GM18907 (cell line): ENCODE results near the gene LILRB3.
"Not testable (repeated sequence)": the region's sequence is repeated elsewhere in the genome, so short reads cannot be mapped to it uniquely, and the experiment has no call there.

Experiments
- ATAC-seq: cut with Tn5 transposase; IDR thresholded peaks from one replicate; pipeline ENCODE4 v1.9.1; 2021; ENCODE audit warnings: mild to moderate bottlenecking, moderate library complexity; ENCODE audit not compliant: unreplicated experiment

The LILRB3 gene

DNA sequence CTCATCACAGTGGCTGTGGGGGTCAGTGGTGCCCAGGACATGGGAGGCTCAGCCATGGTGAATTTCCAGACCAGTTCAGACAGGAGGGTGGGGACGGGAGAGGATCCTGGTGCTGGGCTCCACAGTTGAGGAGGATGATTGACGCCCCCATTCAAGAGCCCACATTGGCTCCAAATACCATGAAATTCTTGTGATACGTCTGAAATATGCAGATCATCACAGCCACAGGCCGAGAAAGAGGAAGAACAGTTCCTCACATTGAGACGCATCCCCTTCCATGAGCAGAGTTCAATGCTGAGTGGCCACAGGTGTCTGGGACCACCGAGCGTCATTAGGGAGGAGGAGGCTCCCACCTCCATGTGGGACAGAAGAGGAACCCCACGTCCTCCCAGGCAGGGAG, 21.0 kb upstream of the LILRB3 start:
- ATAC-seq = not testable (repeated sequence)

DNA sequence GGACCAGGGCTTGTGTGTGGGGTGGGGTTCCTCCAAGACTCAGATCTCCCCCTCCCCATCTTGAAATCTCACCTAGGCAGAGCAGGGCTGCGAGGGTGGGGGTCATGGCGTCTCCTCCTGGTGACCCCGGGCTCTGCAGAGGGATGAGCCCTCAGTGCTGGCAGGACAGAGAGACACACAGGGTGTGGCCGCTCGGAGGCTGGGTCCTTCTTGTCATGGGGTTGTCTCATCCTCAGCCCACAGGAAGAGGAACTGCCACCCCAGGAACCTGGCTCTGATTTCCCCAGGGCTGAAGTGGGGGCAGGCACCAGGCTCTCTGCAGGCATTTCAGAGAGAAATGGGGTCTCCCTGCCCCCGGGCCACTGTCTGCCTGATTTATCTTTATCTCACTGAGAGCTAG, 19.8 kb upstream of the LILRB3 start, which contains the start of gene LILRA6:
Gene LILRA6 (minus strand): TSS at position 145 of the 400 bp plus-strand sequence.
- not testable (repeated sequence) for ATAC-seq

DNA sequence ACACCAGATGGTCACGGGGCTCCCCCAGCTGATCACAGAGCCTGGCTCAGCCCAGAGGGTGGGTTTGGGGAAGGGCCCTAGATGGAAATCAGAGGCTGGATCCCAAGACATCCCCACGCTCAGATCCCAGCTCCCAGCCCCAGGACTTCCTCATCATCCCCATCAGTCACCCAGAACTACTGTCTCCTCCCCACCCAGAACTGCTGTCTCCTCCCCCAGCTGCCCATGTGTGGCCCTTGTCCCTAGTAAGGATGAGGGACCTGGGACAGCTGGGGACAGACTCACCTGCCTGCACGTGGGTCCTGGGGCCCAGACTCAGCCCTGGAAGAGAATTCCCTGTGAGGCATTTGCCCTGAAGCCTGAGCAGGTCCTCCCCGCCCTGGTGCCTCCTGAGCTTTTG, 19.4 kb upstream of the LILRB3 start:
- ATAC-seq = not testable (repeated sequence)

DNA sequence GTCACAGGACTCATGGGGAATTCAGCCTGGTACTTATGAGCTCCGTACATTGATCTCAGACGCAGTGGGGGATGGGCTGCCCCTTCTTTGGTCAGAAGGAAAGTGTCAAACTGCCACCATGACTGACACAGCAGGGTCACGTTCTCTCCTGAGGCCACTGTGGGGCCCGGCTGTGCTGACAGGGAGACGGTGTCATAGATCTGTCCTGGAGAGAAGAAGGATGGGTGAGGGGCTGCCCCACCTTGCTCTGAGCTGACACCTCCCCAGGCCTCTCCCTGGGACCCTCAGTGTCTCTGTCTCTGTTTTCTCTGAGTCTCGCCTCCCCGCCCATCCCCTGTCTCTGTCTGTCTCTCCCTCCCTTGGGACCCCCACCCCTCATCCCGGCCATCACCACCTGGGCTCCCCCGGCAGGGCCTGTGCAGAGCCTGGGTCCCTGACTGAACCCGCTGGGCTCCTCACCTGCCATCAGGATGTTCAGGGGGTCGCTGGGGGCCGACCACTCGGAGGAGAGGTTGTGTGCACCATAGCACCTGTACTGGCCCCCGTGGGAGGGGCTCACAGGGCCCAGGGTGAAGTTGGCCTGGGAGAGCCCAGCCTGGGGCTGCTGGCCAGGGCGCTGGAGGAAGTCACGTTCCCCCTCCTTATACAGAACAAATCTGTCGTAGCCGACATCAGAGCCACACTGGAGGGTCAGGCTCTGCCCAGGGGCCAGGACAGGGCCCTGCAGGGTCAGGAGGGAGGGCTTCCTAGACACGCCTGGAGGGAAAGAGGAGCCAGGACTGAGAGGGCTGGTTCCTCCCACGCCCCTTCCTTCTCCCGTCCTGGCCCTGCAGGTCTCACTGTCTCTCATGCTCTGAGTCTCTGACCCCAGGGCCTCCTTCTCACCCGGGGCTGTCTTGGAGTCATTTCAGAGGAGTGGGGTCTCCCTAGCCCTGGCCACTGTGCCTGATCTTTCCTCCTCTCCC, 17.8 kb upstream of the LILRB3 start:
- ATAC-seq = not testable (repeated sequence)

DNA sequence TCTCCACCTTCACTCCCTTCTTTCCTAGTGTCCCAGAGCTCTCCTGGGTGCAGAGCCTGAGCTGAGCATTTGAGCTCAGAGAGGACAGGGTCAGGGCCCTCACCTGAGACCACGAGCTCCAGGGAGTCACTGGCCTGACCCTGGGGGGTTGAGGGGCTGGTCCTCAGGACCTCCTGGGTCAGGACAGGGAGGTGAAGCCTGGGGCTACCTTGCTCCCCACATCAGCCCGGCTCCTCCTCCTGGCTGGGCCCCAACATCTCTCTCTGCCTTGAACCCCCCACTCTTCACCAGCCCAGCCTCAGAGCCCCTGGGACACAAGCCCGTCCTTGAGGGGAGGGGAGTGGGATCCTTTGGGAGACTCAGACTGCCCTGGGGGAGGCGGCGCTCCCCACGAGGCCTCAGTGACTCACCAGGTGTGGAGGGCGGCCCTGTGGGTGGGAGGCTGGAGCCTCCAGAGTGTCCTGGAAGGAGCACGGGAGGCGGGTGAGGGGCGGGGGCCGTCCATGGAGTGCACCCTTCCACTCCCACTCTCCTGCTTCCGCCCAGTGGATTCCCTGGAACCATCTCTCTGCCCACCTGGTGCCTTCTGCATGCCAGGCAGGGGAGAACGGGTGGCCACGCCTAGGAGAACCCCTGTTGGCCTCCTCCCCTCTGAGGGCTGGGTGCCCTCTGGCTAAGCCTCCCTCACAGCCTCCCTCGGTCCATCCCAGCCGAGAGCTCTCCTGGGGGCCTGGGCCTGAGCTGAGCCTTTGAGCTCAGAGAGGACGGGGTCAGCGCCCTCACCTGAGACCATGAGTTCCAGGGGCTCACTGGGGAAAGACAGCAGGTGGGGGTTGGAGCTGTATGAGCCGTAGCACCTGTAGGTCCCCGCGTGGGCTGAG, 16.9 kb upstream of the LILRB3 start:
- ATAC-seq = not testable (repeated sequence)

DNA sequence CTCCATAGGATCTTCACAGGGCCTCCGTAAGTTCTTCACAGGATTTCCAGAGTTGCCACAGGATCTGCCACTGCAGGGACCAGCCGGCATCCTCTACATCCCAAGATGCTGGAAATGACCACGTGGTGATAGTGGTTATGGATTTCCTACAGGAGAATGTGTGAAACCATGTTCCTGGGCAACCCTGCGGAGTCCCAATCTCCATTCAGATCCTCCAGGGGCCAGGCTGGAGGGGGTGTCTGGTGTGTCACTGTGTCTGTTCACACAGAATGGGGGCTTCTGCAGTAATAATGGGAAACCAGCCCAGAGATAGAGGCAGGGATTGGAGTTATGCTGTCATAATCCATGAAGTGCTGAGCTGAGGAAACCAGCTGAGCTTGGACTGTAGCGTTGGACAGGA, 11.1 kb upstream of the LILRB3 start:
- no peak for ATAC-seq

DNA sequence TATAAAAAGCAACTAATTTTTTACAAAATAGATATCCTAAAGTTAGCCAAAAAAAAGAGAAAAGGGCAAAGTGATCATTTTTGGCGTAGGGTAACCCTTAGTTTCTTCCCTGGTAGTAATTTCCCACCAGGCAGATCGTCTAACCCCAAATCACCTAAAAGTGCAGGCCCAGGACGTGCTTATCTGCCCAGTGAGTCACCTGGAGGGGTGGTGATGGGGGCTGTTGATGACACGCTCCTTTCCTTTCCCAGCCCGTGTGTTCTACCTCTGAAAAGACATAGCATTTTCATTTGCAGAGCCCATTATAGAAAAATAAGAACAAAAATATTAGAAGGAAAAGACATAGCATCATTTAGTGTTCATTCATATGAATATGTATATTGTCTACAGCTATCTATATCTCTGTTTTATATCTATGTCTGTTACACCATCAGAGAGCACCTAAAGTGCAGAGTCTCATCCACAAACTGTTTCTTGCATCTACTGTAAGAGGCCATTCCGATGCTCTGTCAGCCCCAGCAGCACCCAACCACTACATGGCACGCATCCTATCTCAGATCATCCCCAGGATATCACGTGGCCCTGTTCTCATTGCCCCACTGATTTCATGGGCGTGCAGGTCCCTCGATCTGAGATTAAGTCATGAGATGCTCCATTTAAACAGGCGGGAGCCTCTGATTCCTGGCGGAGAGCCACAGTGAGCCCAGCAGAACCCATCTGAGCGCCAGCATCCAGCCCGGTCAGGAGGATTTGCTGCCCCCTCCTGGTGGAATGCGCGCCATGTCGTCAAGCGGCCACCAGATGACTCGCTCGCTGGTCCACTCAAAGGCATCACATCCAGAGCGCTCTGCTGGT, 8.5 kb upstream of the LILRB3 start:
- ATAC-seq = no peak

DNA sequence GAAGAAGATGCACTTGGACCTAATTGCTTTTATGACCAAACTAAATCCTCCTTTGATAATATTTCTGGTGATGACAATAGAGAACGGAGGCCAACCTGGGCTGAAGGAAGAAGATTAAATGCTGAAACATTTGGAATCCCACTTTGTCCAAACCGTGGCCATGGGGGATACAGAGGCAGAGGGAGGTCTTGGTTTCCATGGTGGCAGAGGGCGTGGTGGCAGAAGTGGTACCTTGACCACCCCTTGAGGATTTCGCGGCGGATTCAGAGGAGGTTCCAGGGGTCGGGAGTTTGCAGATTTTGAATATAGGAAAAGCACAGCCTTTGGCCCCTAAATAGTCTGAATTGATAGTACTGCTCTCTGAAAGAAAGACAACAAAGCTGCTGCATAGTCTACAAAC, 7.2 kb upstream of the LILRB3 start:
- ATAC-seq = no peak

DNA sequence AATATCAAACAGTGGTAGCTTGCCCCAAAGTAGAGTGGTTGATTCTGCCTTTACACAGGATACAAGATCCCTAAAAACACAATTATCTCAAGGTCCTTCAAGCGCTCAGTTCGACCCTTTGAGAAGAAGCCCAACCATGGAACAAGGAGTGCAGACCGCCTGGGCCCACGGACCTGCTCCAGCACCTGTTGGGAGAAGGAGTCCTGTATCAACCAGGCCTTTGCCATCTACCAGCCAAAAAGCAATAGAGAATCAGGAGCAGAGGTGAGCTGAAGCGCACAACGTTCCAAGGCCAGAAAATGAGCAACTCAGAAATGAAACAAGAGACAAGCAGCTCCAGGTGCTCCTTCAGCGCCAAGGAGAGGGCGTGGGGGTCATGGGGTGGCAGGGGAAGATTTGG, 6.3 kb upstream of the LILRB3 start:
- ATAC-seq = no peak

DNA sequence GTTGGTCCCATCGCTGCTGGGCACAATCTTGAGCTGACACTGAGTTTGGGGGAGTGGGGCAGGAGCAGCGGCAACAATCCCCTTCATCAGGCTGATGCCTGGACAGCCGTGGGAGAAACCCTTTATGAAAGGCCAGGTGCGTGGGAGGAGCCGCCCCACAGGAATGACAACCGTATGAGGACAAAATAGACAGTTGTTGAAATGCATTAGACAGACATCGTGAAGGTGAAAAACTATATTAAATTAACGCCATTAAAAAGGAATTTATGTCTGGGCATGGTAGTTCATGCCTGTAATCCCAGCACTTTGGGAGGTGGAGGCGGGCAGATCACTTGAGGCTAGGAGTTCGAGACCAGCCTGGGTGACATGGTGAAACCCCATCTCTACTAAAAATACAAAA, 1.8 kb upstream of the LILRB3 start:
- ATAC-seq = not testable (repeated sequence)

DNA sequence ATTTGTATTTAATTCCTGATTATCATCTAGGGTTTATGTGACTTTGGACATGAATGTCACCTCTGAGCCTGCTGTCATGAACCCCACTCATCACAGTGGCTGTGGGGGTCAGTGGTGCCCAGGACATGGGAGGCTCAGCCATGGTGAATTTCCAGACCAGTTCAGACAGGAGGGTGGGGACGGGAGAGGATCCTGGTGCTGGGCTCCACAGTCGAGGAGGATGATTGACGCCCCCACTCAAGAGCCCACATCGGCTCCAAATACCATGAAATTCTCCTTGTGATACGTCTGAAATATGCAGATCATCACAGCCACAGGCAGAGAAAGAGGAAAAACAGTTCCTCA, 1.1 kb upstream of the LILRB3 start:
- ATAC-seq = not testable (repeated sequence)

DNA sequence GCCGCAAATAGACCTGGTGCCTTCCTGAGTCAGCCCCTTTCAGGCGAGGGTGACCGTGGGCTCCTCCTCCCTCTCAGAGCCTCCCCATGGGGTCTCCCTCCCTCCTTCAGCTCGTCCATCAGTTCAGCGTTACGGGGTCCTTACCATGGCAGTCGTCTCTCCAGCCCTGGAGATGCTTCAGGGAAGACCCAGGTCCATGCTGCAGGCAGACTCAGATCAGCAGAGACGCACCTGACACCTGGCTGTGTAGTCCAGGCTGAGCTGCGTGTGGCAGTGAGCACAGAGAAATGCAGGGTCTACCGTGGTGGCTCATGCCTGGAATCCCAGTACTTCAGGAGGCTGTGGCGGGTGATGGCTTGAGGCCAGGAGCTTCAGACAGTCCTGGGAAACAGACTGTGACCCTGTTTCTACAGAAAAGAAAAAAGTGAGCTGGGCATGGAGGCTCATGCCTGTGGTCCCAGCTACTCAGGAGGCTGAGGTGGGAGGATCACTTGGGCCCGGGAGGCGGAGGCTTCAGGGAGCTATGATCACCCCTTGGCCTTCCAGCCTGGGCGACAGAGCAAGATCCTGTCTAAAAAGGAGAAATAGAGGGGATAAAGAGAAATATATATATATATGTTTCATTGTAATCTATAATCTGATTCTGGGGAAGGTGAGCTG, 600 bp upstream of the LILRB3 start:
- ATAC-seq = not testable (repeated sequence)

DNA sequence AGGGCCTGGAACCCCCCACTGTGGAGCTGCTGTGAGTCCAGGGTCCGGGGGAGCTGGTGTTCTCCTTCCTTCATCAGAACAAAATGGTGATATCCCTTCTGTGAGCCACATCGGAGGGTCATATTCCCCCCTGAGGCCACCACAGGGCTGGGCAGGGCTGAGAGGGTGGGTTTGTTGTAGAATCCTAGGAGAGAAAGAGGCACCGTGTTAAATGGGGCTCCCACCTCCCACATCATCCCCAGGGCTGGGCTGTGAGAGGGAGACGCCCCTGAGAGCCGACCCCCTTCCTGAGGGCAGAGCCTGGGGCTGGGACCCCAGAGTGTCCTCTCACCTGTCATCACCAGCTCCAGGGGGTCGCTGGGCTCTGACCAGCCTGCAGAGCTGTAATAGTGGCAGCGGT, 860 bp downstream of the LILRB3 start:
- ATAC-seq = not testable (repeated sequence)

DNA sequence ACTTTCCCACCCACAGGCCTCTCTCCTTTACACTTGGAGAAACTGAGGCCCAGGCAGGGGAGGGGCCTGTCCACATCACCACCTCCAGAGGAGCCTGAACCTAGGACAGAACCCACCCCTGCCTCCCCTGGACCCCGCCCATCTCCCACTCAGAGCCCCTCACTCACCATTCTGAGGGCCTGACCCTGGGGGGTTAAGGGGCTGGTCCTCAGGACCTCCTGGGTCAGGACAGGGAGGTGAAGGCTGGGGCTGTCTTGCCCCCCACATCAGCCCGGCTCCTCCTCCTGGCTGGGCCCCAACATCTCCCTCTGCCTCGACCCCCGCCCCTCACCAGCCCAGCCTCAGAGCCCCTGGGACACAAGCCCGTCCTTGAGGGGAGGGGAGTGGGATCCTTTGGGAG, 3.1 kb downstream of the LILRB3 start:
- ATAC-seq = not testable (repeated sequence)

DNA sequence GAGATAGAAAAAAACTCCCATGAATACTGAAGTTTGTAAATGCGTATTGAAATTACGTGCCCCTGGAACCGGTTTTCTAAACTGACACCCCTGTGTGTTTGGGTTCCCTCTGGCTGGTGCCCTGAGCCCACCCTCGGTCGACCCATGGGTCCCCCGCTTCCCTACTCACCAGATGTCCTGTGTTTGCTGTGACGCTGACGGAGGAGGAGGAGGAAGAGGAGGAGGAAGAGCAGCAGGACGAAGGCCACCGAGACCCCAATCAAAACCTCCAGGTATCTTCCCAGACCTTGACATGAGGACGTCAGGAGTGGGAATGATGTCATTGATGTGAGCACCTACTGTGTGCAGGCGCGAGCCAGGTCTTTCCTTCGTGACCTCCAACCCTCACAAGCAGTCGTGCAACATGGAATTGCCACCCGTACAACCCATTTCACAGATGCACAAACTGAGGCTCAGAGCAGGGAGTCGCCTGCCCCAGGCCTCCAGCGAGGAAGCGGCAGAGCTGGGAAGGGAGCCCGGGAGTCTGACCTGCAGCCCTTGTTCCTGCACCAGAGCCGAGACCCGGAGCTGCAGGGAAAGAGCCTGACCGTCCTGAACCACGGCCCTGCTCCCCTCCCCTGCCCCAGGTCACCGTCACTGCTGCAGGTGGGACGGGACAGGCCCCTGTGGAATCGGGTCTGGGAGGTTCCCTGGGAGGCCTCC, 3.7 kb downstream of the LILRB3 start:
- ATAC-seq = no peak

DNA sequence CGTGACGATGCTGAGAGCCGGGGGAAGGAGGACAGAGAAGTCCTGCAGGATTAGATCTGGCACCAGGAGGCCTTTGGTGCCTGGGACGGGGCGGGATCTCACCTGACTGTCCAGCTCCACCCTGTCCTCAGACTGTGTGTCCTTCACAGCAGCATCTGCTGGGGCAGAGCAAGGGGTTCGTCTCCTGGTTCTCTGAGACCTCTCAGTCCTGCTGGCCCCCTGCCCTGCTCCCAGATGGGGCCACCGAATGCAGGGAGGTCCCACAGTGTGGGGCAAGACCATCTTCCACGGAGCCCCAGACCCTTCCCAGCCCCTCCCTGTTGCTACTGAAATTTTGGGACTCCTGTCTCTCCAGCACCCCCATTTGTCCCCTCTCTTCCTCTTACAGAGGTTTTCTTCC, 4.5 kb downstream of the LILRB3 start:
- ATAC-seq = no peak

DNA sequence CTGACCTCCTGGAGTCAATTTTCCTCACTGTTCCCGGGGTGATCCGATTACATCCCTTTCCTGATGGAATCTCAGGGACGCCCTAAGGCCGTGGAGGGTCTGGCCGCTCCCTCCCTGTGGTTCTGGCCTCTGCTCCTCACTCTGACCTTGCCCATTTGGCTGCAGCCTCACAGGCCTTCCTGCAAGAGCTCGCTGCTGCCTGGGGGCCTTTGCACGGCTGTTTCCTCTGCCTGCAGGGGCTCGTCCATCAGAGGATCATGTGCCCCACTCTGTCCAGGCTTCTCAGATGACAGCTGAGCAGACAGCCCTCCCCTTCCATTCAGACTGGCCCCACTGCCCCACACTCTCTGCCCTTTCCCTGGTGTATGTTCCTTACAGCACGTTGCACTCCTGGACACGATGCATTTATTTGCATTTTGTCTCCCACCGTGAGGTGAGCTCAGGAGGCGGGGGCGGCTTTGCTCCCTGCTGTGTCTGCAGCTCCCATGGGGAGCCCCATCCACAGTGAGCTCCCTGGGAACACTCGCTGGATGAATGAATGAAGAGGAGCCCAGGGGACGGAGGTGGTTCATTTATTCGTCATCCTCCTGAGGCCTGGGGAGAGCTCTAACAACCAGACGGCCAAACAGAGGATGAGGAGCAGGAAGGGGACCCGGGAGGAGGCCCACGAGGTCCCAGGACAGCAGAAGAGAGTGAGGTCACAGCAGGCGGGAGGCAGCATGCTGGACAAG, 5.1 kb downstream of the LILRB3 start:
- ATAC-seq = not testable (repeated sequence)

DNA sequence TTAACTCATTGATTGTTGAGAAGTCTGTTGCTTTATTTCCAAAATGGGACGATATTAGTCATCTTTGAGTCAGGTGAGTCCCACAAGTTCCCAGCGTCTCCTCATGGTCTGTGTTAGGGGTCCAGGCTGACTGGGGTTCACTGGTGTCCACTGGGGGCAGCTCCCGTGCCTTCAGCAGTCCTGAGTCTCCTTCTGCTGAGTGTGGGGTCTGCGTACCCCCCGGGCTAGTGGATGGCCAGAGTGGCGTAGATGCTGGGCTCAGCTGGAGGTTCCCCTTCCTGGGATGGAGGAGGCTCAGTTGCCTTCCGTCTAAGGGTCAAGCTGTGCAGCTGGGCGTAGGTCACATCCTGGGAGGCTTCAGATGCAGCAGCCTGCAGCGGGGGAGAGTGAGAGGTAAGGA, 5.9 kb downstream of the LILRB3 start:
- ATAC-seq = no peak

DNA sequence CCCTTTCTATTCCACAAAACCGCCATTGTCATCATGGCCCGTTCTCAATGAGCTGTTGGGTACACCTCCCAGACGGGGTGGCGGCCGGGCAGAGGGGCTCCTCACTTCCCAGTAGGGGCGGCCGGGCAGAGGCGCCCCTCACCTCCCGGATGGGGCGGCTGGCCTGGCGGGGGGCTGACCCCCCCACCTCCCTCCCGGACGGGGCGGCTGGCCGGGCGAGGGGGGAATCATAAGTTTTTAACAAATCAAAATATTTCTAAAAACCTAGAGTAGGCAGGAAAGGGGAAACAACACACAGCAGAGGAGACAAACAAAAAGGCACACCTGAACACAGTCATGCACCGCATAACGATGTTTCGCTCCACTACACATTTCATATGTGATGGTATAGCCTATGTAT, 8.1 kb downstream of the LILRB3 start:
- not testable (repeated sequence) for ATAC-seq
